ENCODE data around the gene SSTR3.
"Not testable (repeated sequence)": the region's sequence is repeated elsewhere in the genome, so short reads cannot be mapped to it uniquely, and the experiment has no call there.

Gene SSTR3

GRCh38 chr22:37211866-37212173 is 457 bp downstream of the SSTR3 start:
- FAIRE-seq = no peak
- no peak for DNase-seq (ENCODE audit: low spot score)

DNA sequence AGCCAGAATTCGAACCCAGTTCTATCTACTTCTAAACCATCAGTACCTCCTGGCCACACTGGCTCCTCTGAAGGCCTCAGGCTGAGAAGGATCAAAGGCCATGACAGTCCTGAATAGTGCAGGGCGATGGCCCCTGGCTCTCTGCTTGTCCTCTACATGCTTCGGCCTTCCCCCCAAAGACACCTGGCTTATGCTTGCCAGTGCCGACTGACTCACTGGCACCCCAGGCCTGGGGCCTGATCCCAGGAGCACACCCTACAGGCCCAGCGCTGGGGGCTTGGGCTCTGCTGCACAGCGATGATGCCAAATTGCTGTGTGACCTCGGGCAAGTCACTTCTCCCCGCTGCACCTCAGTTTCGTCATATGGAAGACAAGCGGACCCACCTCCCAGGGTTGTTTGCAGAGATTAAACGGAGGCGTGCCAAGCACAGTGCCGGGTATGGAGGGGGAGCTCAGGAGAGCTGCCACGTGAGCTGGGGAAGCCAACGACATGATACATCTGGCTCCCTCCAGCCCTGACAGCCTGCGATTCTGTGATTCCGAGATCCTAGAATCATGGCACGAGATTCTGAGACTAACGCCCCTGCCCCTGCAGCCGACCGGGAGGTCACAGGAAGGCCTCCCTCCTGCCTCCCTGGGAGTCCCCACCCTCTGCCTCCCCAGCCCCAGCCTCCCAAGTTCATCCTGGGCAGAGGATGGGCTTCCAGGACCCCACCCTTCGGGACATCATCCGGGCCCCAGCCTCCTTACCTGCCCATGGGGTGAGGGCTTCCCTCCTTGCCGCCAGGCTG is 1.0 kb downstream of the SSTR3 start:
- DNase-seq (ENCODE audit: low spot score) = no peak
- FAIRE-seq = no peak

- DNase-seq (ENCODE audit: low spot score) = no peak
- no peak for FAIRE-seq
These were observed 2.1 kb downstream of the SSTR3 start for GRCh38 chr22:37210041-37210803.

GRCh38 chr22:37209140-37209845 is 3.0 kb downstream of the SSTR3 start:
- FAIRE-seq (no peak), DNase-seq (ENCODE audit: low spot score) (no peak)

DNA sequence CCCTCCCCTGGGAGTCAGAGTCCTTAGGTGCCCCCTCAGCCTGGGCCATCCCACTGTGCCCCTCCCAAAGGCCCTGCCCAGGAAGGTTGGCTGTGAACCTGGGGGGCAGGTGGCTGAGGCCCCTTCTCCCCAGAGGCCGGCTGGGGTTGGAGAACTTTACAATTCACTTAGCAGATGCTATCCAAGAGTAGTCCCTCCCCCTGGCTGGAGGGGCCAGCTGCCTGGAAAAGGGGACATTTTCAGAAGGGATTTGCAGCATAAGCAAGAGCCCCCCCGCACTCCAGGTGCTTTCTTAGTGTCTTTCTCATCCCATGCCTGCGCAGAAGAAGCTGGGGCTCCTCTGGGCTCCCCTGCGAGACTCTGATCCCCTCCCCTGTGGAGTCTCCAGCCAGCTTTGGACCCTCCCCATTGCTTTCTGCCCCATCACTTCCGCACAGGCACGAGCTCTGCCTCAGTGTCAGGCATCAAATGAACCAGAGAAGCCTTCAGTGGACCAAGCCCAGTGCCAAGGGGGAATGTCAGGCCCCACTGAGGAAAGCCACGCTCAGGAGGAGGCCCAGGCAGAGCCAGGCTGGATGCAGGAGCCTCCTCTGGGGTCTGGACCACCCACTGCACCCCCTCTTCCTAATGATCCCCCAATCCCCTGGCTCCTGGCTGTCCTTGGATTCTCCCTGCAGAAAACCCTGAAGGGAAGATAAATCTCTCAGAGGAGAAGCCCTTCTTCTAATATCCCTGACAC is 3.7 kb downstream of the SSTR3 start:
- no peak for FAIRE-seq
- no peak for DNase-seq (ENCODE audit: low spot score)

DNA sequence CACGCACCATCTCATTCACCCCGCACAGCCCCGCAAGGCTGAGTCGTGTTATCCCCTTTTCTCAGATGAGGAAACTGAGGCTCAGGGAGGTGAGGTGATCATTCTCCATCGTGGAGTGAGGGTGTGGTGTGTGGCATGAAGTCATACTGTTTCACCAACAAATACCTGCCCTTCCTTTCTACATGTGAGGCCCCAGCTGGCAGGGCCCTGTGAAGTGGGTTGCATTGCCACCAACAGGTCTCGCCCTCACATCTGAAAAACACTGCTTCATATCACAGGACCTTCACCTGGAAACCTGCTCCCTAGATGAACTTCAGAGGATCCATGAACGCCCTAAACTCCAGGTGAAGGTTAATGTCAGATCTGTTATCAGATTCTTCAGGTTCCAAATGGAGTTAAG is 4.3 kb downstream of the SSTR3 start:
- FAIRE-seq = no peak
- no peak for DNase-seq (ENCODE audit: low spot score)

GRCh38 chr22:37206841-37207821 is 5.1 kb downstream of the SSTR3 start:
- DNase-seq (ENCODE audit: low spot score) (no peak), FAIRE-seq (no peak)

DNA sequence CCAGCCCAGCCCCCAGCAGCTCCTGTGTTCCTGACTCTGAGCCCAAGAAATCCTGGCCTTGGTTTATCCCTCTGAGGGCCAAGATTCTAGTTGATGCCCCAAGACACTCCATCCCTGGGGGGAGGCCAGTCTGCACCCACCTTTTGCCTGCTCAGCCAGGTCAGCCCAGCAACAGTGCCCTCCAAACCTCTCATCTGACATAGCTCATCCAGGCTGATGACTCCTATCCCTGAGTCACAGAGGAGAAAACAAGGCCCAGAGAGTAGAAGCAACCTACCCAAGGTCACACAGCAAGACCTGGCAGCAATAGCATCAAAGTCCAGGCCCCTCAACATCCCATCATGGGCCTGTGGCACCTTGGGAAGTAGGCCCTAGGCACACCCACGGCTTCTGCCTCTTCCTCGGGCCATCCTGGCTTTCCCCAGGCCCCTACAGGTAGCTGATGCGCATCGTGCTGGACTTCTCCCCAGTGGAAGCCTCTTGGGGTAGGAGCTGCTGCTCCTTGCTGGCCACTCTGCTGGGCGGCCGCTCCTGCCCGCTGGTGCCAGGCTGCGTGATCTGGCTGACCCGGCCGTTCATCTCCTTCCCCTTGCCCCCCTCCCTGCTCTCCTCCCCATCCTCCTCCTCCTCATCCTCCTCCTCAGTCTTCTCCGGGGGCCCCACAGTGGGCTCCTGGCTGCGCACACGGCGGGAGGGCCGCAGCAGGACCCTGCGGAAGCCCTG is 6.0 kb downstream of the SSTR3 start:
- FAIRE-seq = no peak

GRCh38 chr22:37205046-37205445 is 7.2 kb downstream of the SSTR3 start:
- DNase-seq (ENCODE audit: low spot score) (no peak), FAIRE-seq (no peak)

More for the DNA sequence above, 6.0 kb downstream of the SSTR3 start:
- no peak for DNase-seq (ENCODE audit: low spot score)

GRCh38 chr22:37204045-37204655 is 8.1 kb downstream of the SSTR3 start:
- DNase-seq (ENCODE audit: low spot score) (no peak), FAIRE-seq (no peak)

- no peak for DNase-seq (ENCODE audit: low spot score)
- FAIRE-seq = no peak
These were observed 8.8 kb downstream of the SSTR3 start for GRCh38 chr22:37203354-37204044.

GRCh38 chr22:37202716-37203115 is 9.6 kb downstream of the SSTR3 start:
- no peak for DNase-seq (ENCODE audit: low spot score)
- no peak for FAIRE-seq

- FAIRE-seq = no peak
- no peak for DNase-seq (ENCODE audit: low spot score)
These were observed 10.2 kb downstream of the SSTR3 start for GRCh38 chr22:37202001-37202555.

GRCh38 chr22:37201443-37201820 is 10.8 kb downstream of the SSTR3 start:
- not testable (repeated sequence) for FAIRE-seq; DNase-seq (ENCODE audit: low spot score)

- no peak for DNase-seq (ENCODE audit: low spot score)
- no peak for FAIRE-seq
These were observed 12.5 kb downstream of the SSTR3 start for GRCh38 chr22:37199760-37200108.

GRCh38 chr22:37199103-37199759 is 13.0 kb downstream of the SSTR3 start:
- FAIRE-seq = peak; percentile 85

GRCh38 chr22:37198258-37199102 is 13.8 kb downstream of the SSTR3 start:
- DNase-seq (ENCODE audit: low spot score) (peak; percentile 59), FAIRE-seq (no peak)

More at GRCh38 chr22:37199103-37199759, 13.0 kb downstream of the SSTR3 start:
- DNase-seq (ENCODE audit: low spot score) = peak; percentile 95

Data from RCC 7860 (cell line).